MG63 (cell line): Measurements from ENCODE around the gene OR5AR1. TPM values are rescaled to one million over a fixed set of nuclear protein-coding genes. Genes with fewer than 3 reads are reported as not detected.

Source experiments
- DNase-seq: peaks from one replicate; pipeline ENCODE4 v3.0.0-alpha.2; 2020
- H3K27me3 ChIP-seq: fragments of 250-450 bp; sonication (Bioruptor Pico); 2 replicates; pipeline ENCODE4 v1.5.1; 2020; ENCODE audit warnings: mild to moderate bottlenecking, moderate library complexity
- H3K36me3 ChIP-seq: fragments of 250-450 bp; sonication (Bioruptor Pico); 2 replicates; pipeline ENCODE4 v1.5.1; 2020; ENCODE audit warnings: mild to moderate bottlenecking, moderate library complexity
- H3K4me3 ChIP-seq: fragments of 250-450 bp; sonication (Bioruptor Pico); 2 replicates; pipeline ENCODE4 v1.5.1; 2020; ENCODE audit warnings: mild to moderate bottlenecking, moderate library complexity
- H3K9me3 ChIP-seq: fragments of 250-450 bp; sonication (Bioruptor Pico); 2 replicates; pipeline ENCODE4 v1.5.1; 2020; ENCODE audit warnings: mild to moderate bottlenecking, moderate library complexity
- total RNA-seq: library from RNA; depleted of rRNA; stranded (reverse); fragments of >200 nt; shearing (Covaris generic); gene quantifications from 2 replicates; pipeline ENCODE4 v1.2.3, GENCODE V29; 2014; ENCODE audit warnings: low replicate concordance; rRNA removed

OR5AR1 gene
- total RNA-seq, 1 experiment from 2014 or later, result not detected

DNA sequence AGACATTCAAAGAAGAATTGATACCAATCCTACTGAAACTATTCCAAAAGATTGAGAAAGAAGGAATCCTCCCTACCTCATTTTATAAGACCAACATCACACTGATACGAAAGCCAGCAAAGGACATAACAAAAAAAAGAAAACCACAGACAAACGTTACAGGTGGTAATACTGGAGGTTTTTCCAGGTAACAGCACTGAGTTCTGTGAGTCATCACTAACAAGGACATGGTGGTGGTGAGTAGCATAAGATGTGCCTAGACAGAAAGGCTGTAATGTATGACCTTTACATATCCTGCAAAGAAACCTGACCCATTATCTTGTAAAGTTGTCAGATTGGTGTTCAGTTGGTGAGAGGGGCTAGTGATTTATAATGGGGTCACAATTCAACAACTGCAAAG, 50.7 kb downstream of the OR5AR1 start:
- no peak overlapping the region for H3K4me3 ChIP-seq
- no peak for DNase-seq
- H3K27me3 ChIP-seq, result no peaks in the 10 kb centered on the region
- no peaks in the 10 kb centered on the region for H3K36me3 ChIP-seq
- H3K9me3 ChIP-seq, result no peaks in the 10 kb centered on the region

Other genes starting within 250 kb of the OR5AR1 start
- not detected in 2 replicates for gene OR5M3, start 190.3 kb upstream of the OR5AR1 start, total RNA-seq
- not detected in 2 replicates for gene OR5M8, start 172.3 kb upstream of the OR5AR1 start, total RNA-seq
- not detected in 2 replicates for gene OR5M11, start 120.4 kb upstream of the OR5AR1 start, total RNA-seq
- gene OR5M10, start 86.0 kb upstream of the OR5AR1 start, total RNA-seq, result not detected in 2 replicates
- not detected in 2 replicates for gene OR5M1, start 48.8 kb upstream of the OR5AR1 start, total RNA-seq
- not detected in 2 replicates for gene OR5AP2, start 21.2 kb upstream of the OR5AR1 start, total RNA-seq
- not detected in 2 replicates for gene OR9G1, start 35.4 kb downstream of the OR5AR1 start, total RNA-seq
- not detected in 2 replicates for gene OR9G4, start 85.0 kb downstream of the OR5AR1 start, total RNA-seq